GM12878 (cell line): ENCODE results near the gene ADGRL3. TPM values are rescaled to one million over a fixed set of nuclear protein-coding genes. Genes with fewer than 3 reads are reported as not detected.

Experiments used
- ATAC-seq: fragments of 200-7000 bp; cut with Tn5 transposase; 3 replicates; pipeline ENCODE4 v1.9.1; 2020; ENCODE audit warnings: mild to moderate bottlenecking, moderate library complexity
- BruUV-seq: library from RNA; stranded (reverse); fragments of 400-500 nt; replicated peaks from 2 replicates; lab custom pipeline; 2021; lab: Mats Ljungman, UMichigan
- CTCF ChIA-PET: fragments of 300-600 bp; sonication (Branson Sonifier 250); formaldehyde crosslinking; extraction: SDS; loops from one replicate; lab custom pipeline; 2021; ENCODE audit warnings: inconsistent platforms; lab: Yijun Ruan, JAX
- POLR2A ChIA-PET: fragments of 350-600 bp; formaldehyde crosslinking; extraction: SDS; loops from one replicate; lab custom pipeline; 2021; ENCODE audit warnings: inconsistent platforms; lab: Charles Lee
- RAD21 ChIA-PET: fragments of 300-600 bp; sonication (Branson Sonifier 250); formaldehyde crosslinking; loops from one replicate; lab custom pipeline; 2023; ENCODE audit warnings: antibody characterized with exemption; ENCODE audit not compliant: unreplicated experiment; lab: Charles Lee
- SMC1A ChIA-PET: fragments of 300-600 bp; sonication (Branson Sonifier 250); formaldehyde crosslinking; loops from one replicate; lab custom pipeline; 2023; ENCODE audit not compliant: unreplicated experiment, uncharacterized antibody; lab: Charles Lee
- DNase-seq: peaks from one replicate; pipeline ENCODE4 v3.0.0-alpha.2; 2011; ENCODE audit warnings: low read depth, low spot score
- FAIRE-seq: peaks from 3 replicates; lab custom pipeline; 2011; peaks lifted over from hg19 to GRCh38; lab: Jason Lieb, UNC
- H2AFZ ChIP-seq: 2 replicates; pipeline ENCODE4 v1.6.0; 2011; ENCODE audit warnings: low read depth, low read length, control low read depth; ENCODE audit not compliant: control insufficient read depth
- H3K27ac ChIP-seq: 2 replicates; pipeline ENCODE4 v1.5.1; 2011; ENCODE audit warnings: control low read depth; ENCODE audit not compliant: control insufficient read depth, insufficient read depth
- H3K27me3 ChIP-seq, 2 experiments: replicated peaks in 1 of 2; 2 replicates each; pipeline versions ENCODE4 v1.6.0 to v1.6.1; 2011; ENCODE audit warnings: low read length in 1 of 2; ENCODE audit not compliant: control insufficient read depth in 2 of 2, insufficient read depth in 2 of 2
- H3K36me3 ChIP-seq, 2 experiments: 2 replicates each; pipeline ENCODE4 v1.5.1; 2011; ENCODE audit warnings: low read length in 1 of 2; ENCODE audit not compliant: control insufficient read depth in 2 of 2, insufficient read depth in 2 of 2
- H3K4me1 ChIP-seq: 2 replicates; pipeline ENCODE4 v1.6.1; 2011; ENCODE audit warnings: mild to moderate bottlenecking, low read length, moderate library complexity, mixed read lengths; ENCODE audit not compliant: control insufficient read depth, insufficient read depth
- H3K4me2 ChIP-seq: 2 replicates; pipeline ENCODE4 v1.6.0; 2011; ENCODE audit warnings: control low read depth; ENCODE audit not compliant: control insufficient read depth, insufficient read depth
- H3K4me3 ChIP-seq: fragments of 200-600 bp; sonication (generic); 2 replicates; pipeline ENCODE4 v1.5.1; 2016
- H3K79me2 ChIP-seq: 2 replicates; pipeline ENCODE4 v1.6.0; 2011; ENCODE audit warnings: low read length; ENCODE audit not compliant: control insufficient read depth, insufficient read depth
- H3K9ac ChIP-seq: 2 replicates; pipeline ENCODE4 v1.8.0; 2011; ENCODE audit warnings: low read length, control low read depth, mixed read lengths; ENCODE audit not compliant: control insufficient read depth, insufficient read depth
- H3K9me3 ChIP-seq: replicated peaks from 3 replicates; pipeline ENCODE4 v1.5.1; 2011; ENCODE audit warnings: mild to moderate bottlenecking, low read length; ENCODE audit not compliant: control insufficient read depth, insufficient read depth
- H4K20me1 ChIP-seq: 2 replicates; pipeline ENCODE4 v1.6.0; 2011; ENCODE audit not compliant: control insufficient read depth, insufficient read depth
- CBX3 ChIP-seq: fragments of 200-600 bp; sonication (generic); IDR thresholded peaks from 2 replicates; pipeline ENCODE4 v1.6.1; 2016; ENCODE audit warnings: low read depth, borderline replicate concordance
- CHD4 ChIP-seq: fragments of 200-600 bp; sonication (generic); IDR thresholded peaks from 2 replicates; pipeline ENCODE4 v1.6.1; 2016; ENCODE audit warnings: mild to moderate bottlenecking
- CREM ChIP-seq: IDR thresholded peaks from 2 replicates; pipeline ENCODE4 v1.6.1; 2014; ENCODE audit warnings: antibody characterized with exemption, low read depth
- E4F1 ChIP-seq: fragments of 450-650 bp; IDR thresholded peaks from 2 replicates; pipeline ENCODE4 v1.6.1; 2018; ENCODE audit warnings: borderline replicate concordance, mild to moderate bottlenecking; ENCODE audit not compliant: partially characterized antibody
- EED ChIP-seq: sonication (generic); IDR thresholded peaks from 2 replicates; pipeline ENCODE4 v1.6.1; 2016; ENCODE audit warnings: antibody characterized with exemption, low read depth
- FOS ChIP-seq: IDR thresholded peaks from 3 replicates; pipeline ENCODE4 v1.6.1; 2011; ENCODE audit warnings: borderline replicate concordance; ENCODE audit not compliant: insufficient read length; ENCODE audit errors: extremely low read depth
- FOXM1 ChIP-seq: IDR thresholded peaks from 2 replicates; pipeline ENCODE4 v1.6.1; 2012; ENCODE audit warnings: low read depth, mild to moderate bottlenecking, inconsistent platforms, low read length, moderate library complexity
- HCFC1 ChIP-seq: fragments of 150-350 bp; IDR thresholded peaks from 2 replicates; pipeline ENCODE4 v1.6.1; 2014; ENCODE audit warnings: low read length
- HSF1 ChIP-seq: fragments of 150-350 bp; IDR thresholded peaks from 2 replicates; pipeline ENCODE4 v1.6.1; 2014; ENCODE audit warnings: mild to moderate bottlenecking, low read depth, low read length
- MYB ChIP-seq: fragments of 150-350 bp; IDR thresholded peaks from 2 replicates; pipeline ENCODE4 v1.6.1; 2014; ENCODE audit warnings: mild to moderate bottlenecking, low read depth, low read length, borderline replicate concordance
- MYC ChIP-seq: IDR thresholded peaks from 2 replicates; pipeline ENCODE4 v1.6.1; 2011; ENCODE audit warnings: mild to moderate bottlenecking, low read length, moderate library complexity, inconsistent platforms; ENCODE audit not compliant: insufficient read depth, insufficient replicate concordance, insufficient read length, severe bottlenecking
- PML ChIP-seq: IDR thresholded peaks from 2 replicates; pipeline ENCODE4 v1.6.1; 2012; ENCODE audit warnings: low read length, inconsistent platforms
- SIN3A ChIP-seq: IDR thresholded peaks from 2 replicates; pipeline ENCODE4 v1.6.1; 2012; ENCODE audit warnings: low read depth, low read length, improper control_type of control experiment
- SREBF1 ChIP-seq: IDR thresholded peaks from 2 replicates; pipeline ENCODE4 v1.6.1; 2012; ENCODE audit warnings: mild to moderate bottlenecking, low read length
- ZBED1 ChIP-seq: IDR thresholded peaks from 2 replicates; pipeline ENCODE4 v1.6.1; 2016; ENCODE audit warnings: borderline replicate concordance
- ZBTB33 ChIP-seq: fragments of 450-650 bp; IDR thresholded peaks from 2 replicates; pipeline ENCODE4 v1.6.1; 2017; ENCODE audit warnings: mild to moderate bottlenecking
- ZNF207 ChIP-seq: fragments of 450-650 bp; IDR thresholded peaks from 2 replicates; pipeline ENCODE4 v1.6.1; 2014; ENCODE audit warnings: antibody characterized with exemption, mild to moderate bottlenecking, borderline replicate concordance
- WGBS: methylation state at CpG from one replicate; pipeline ENCODE4 v1.1.6; 2016; ENCODE audit warnings: low lambda C conversion rate; ENCODE audit not compliant: insufficient replicate concordance, insufficient coverage; ENCODE audit errors: missing lambda C conversion rate; 5-methylcytosine and 5-hydroxymethylcytosine counted together
- in situ Hi-C: fragments of 300-500 bp; cut with MboI; formaldehyde crosslinking; loops from 9 replicates; pipeline ENCODE4 v1.14.3; 2018; ENCODE audit warnings: mixed read lengths
- intact Hi-C: fragments of 100-400 bp; cut with micrococcal nuclease; formaldehyde crosslinking; loops from one replicate; pipeline ENCODE4 v1.14.2; 2022; ENCODE audit not compliant: unreplicated experiment
- polyA plus RNA-seq, 11 experiments: library from polyadenylated mRNA; depleted of rRNA in 4 of 11; unstranded in 6 of 11; stranded (reverse) in 5 of 11; fragments of >200 nt; fragmentation: Nextera tagmentation in 4 of 11; fragmentation: Illumina TruSeq in 1 of 11; extraction: Ambion mirVana in 4 of 11; extraction: Trizol in 1 of 11; gene quantifications; 1 replicate in 1 of 11; 2 replicates in 10 of 11; pipeline versions ENCODE4 v1.2.1 to v1.2.3, GENCODE V29; 2011 to 2016; ENCODE audit warnings: inconsistent platforms in 2 of 11, missing spikeins in 2 of 11, low read depth in 1 of 11
- total RNA-seq, 4 experiments: library from RNA; depleted of rRNA in 3 of 4; stranded (reverse); fragments of >200 nt in 3 of 4; fragmentation: Illumina TruSeq in 1 of 4; extraction: Trizol in 1 of 4; gene quantifications; 2 replicates each; pipeline versions ENCODE4 v1.2.1 to v1.2.3, GENCODE V29; 2013 to 2021
- TF ChIP-seq, protein P1 (sequence below): fragments of 450-650 bp; IDR thresholded peaks from 2 replicates; pipeline ENCODE4 v1.6.1; 2016; ENCODE audit warnings: mild to moderate bottlenecking

The ADGRL3 gene
- total and polyA plus RNA-seq, 10 of the 15 experiments (the other 5 are each of a cell fraction or from before 2014, with no cell fraction given): 1.1 TPM; not detected in 9

GRCh38 chr4:61275241-61275640 is 75.1 kb downstream of the ADGRL3 start (continued):
- TF ChIP-seq SREBF1 (no peak), CHD4 (no peak), FOXM1 (no peak), HSF1 (no peak), SIN3A (no peak)

GRCh38 chr4:61276029-61276428 is 75.9 kb downstream of the ADGRL3 start:
- intact Hi-C loops: no loop called here
- no peak overlapping the region for H2AFZ ChIP-seq
- CTCF ChIA-PET: no interaction called here
- no peaks in the 10 kb centered on the region for H3K9me3 ChIP-seq
- no peaks in the 10 kb centered on the region for H3K27me3 ChIP-seq
- no peaks in the 10 kb centered on the region for H3K36me3 ChIP-seq
- FAIRE-seq (no peak), ATAC-seq (no peak), DNase-seq (no peak)
- H4K20me1 ChIP-seq: no peaks in the 10 kb centered on the region
- WGBS: 38% methylated on average over 1 of the region's 1 CpG
- no peak overlapping the region for H3K4me3 ChIP-seq
- H3K79me2 ChIP-seq: no peaks in the 10 kb centered on the region
- no peak overlapping the region for H3K9ac ChIP-seq
- H3K4me2 ChIP-seq: no peak overlapping the region
- SMC1A ChIA-PET: no interaction called here
- BruUV-seq: no TSS peak
- in situ Hi-C loops: no loop called here
- RAD21 ChIA-PET: no interaction called here
- no peaks in the 10 kb centered on the region for H3K4me1 ChIP-seq
- no peak overlapping the region for H3K27ac ChIP-seq
- POLR2A ChIA-PET: no interaction called here
- TF ChIP-seq ZNF207: no peak
- TF ChIP-seq CREM: no peak
- no peak for TF ChIP-seq ZBED1
- TF ChIP-seq, protein P1, sequence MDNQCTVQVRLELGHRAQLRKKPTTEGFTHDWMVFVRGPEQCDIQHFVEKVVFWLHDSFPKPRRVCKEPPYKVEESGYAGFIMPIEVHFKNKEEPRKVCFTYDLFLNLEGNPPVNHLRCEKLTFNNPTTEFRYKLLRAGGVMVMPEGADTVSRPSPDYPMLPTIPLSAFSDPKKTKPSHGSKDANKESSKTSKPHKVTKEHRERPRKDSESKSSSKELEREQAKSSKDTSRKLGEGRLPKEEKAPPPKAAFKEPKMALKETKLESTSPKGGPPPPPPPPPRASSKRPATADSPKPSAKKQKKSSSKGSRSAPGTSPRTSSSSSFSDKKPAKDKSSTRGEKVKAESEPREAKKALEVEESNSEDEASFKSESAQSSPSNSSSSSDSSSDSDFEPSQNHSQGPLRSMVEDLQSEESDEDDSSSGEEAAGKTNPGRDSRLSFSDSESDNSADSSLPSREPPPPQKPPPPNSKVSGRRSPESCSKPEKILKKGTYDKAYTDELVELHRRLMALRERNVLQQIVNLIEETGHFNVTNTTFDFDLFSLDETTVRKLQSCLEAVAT: no peak
- no peak for TF ChIP-seq E4F1
- no peak for TF ChIP-seq ZBTB33
- no peak for TF ChIP-seq EED
- no peak for TF ChIP-seq MYB
- TF ChIP-seq FOS: no peak
- TF ChIP-seq HCFC1: no peak
- TF ChIP-seq PML: no peak
- no peak for TF ChIP-seq CBX3
- no peak for TF ChIP-seq MYC
